GM19468 (cell line): ENCODE measurements around the gene KLC1.

Experiments
- ATAC-seq: cut with Tn5 transposase; IDR thresholded peaks from one replicate; pipeline ENCODE4 v1.9.1; 2021; ENCODE audit warnings: mild to moderate bottlenecking, moderate library complexity, moderate number of reproducible peaks; ENCODE audit not compliant: unreplicated experiment; ENCODE audit errors: extremely low read depth

KLC1 gene

DNA sequence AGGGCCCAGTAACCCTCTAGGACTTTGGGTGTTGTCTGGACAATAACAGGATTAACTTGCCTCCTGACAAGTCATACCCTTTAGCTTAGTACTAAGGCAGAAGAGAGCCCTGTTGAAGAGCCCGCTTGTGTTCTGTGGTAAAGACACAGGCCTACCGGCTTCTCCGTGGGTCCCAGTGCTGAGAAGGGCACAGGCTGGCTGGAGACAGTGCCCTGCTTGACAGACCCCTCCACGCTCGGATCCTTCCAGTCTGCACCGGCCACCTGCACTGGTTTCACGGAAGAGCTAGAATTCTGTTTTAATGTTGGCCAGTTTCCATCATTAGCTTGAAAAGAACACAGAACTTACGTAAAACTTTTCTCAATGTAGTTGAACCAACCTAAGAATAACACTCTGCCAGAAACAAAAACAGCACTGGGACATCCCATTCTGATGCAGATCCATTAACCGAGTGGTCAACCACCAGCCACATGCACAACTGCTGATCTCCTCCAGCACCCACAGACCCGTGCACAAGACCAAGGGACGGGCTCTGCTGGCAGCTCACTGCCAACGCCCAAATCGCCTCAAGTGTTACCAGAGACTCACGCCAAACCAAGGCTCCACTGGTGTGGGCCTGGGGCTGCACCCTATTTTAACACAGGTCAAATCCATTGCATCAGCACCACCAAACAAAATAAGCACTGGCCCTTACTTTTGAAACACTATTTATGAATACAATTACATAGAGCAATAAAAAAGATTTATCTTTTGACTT lies 113.7 kb downstream of the KLC1 start:
- ATAC-seq: no peak

DNA sequence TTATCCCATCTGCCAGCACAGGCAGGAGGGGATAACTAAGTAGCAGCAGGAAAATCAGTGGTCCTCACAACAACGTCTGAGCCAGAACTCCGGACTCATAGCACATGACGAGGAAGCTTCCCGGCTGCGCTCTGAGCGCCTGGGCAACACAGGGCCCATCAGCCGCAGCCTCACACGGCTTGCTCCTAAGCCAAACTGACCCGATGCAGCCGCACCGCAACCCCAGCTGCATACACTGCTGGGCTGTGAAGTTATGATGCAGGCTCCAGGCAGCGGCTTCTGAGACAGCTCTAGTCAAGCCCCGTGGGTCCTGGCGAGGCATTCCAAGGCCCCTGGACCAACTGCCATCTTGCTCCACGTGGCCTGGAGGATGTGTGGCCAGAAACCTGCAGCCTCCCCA lies 114.7 kb downstream of the KLC1 start:
- ATAC-seq: no peak

DNA sequence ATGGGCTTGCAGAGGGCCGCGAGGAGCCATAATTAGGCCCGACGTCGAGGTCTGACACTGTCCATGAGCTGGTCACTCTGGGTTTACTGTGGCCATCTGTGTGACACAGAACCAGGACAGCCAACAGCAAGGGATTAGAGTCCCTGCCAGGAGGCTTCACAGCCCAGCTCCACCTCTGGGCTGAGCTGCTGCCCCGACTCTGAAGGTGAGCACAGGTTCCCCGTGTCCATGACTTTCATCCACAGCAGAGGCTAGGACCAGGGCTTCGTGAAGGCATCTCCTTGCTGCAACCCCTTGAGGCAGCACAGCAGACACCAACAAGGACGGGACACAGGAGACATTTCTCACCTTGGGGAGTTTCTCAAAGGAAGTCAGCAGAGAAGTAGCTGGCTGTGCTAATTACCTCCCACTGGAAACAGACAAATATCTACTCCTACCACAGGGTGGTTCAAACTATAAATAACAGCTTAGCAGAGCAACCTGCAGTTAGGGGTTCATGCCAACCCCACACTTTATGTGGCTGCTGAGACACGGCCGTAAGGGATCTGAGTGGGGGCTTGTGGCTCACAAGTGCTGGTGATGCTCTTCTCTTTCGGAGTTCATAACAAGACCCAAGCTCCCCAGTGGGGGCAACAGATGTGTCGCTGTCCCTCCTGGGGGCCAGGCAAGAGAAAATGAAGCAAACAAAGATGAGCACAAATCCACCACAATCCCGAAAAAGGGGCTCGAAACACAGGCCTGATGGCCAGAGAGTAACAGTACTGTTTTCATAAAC lies 115.8 kb downstream of the KLC1 start:
- ATAC-seq: no peak

DNA sequence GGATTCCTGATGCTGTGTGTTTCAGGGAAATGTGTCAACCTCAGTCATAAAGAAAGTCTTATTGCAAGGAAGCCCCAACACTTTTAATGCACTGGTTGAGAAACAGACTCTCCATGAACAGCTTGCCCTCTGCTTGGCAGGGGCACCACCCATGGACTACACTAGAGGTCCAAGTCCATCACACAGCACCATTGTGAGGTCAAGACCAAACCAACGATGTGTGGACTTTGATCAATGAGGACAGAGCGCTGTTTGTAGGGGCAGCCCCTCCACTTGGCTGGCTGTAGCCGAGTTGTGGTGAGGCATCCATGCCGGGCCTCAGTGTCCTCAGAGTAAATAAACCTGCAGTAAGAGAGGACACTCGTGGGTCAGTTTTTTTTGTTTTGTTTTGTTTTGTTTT lies 116.4 kb downstream of the KLC1 start:
- no peak for ATAC-seq

DNA sequence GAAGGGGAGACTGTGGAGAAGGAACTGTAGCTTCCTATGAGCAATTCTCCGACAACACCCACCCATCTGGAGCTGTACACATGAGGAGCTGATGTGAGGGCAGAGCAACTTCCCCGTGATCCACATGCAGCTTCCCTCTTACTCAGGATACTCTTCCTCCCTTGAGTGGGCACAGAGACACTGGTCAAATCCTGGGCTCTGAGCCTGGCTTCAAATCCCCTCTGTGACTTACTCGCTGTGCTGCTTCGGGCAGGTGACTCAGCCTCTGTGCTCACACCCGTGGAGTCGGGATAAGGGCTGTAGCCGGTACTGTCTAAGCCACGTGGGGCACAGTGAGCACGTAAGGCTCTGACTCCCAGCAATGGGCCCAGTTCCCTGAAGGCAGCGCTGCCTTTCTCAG lies 117.7 kb downstream of the KLC1 start:
- ATAC-seq: no peak

DNA sequence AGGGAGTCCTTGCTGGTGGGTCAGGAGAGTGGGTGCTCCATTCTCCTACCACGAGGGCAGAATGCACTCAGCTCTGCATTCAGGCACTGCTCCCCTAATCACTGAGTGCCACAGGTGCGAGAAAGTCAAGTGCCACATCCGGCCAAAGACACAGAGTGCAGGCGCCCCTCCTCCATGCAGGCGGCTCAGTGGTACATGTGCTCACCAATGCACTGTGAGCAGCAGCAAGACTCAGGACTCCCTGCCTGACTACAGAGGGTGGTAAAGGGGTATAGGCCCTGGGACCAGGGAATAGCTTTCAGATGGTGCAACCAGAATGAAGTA lies 119.5 kb downstream of the KLC1 start:
- no peak for ATAC-seq

DNA sequence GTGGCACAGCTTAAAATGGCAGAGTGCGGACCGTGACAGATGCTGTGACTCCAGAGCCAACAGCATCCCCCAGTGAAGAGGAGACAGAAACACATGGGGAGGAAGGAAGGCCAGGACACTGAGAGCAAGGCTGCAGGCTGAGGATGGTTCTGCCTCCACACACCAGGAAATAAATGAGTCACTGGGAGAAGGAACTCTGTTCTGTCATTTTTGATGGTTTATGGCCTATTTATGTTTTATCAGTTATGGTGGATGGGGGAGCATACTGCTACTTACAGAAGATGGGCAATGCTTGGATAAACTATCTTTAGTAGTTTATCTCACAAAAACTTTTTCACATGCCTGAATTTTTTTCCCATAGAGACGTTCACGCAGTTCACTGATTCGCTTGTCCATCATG lies 120.4 kb downstream of the KLC1 start:
- no peak for ATAC-seq

DNA sequence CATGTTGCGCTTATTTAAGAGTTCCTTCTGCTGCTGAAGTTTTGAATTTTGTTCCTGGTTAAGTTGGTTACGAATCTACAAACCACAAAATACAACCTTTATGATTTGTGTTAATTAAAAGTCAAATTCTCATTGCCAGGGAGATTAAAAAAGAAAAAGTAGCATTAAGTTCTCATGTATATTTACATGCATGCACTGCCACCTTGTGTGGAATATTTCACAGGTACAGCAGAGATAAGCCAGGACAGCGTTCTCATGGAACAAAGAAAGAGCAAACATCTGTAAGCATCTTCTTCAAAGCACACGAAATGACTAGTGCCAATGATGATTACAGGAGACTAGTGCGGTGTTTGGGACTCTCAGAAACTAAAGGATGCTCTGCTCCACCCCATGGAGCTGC lies 120.8 kb downstream of the KLC1 start:
- ATAC-seq: no peak
